ENCODE measurements around the gene PGM2L1. TPM values are rescaled to one million over a fixed set of nuclear protein-coding genes. Genes with fewer than 3 reads are reported as not detected.

PGM2L1 gene
- 3.9 TPM for polyA plus RNA-seq (2012; ENCODE audit: insufficient read length, low read depth)

- peak; percentile 10; the same call in 1 of the 2 replicates for TF ChIP-seq SIN3A (IDR thresholded peaks at IDR 0.05; ENCODE audit: borderline replicate concordance, insufficient read depth, low read length)
- TF ChIP-seq, protein P1, sequence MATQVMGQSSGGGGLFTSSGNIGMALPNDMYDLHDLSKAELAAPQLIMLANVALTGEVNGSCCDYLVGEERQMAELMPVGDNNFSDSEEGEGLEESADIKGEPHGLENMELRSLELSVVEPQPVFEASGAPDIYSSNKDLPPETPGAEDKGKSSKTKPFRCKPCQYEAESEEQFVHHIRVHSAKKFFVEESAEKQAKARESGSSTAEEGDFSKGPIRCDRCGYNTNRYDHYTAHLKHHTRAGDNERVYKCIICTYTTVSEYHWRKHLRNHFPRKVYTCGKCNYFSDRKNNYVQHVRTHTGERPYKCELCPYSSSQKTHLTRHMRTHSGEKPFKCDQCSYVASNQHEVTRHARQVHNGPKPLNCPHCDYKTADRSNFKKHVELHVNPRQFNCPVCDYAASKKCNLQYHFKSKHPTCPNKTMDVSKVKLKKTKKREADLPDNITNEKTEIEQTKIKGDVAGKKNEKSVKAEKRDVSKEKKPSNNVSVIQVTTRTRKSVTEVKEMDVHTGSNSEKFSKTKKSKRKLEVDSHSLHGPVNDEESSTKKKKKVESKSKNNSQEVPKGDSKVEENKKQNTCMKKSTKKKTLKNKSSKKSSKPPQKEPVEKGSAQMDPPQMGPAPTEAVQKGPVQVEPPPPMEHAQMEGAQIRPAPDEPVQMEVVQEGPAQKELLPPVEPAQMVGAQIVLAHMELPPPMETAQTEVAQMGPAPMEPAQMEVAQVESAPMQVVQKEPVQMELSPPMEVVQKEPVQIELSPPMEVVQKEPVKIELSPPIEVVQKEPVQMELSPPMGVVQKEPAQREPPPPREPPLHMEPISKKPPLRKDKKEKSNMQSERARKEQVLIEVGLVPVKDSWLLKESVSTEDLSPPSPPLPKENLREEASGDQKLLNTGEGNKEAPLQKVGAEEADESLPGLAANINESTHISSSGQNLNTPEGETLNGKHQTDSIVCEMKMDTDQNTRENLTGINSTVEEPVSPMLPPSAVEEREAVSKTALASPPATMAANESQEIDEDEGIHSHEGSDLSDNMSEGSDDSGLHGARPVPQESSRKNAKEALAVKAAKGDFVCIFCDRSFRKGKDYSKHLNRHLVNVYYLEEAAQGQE (IDR thresholded peaks at IDR 0.05; ENCODE audit: insufficient read depth in 1 of 2, low read depth in 2 of 2, low read length in 2 of 2) = no peak
- TF ChIP-seq TAF1 (IDR thresholded peaks at IDR 0.05; ENCODE audit: borderline replicate concordance, insufficient read depth, low read length) = no peak; the same call in 1 of the 2 replicates
- peak; percentile 57 for TF ChIP-seq FOXP2 (optimal IDR thresholded peaks at IDR 0.05; ENCODE audit: borderline replicate concordance, extremely low read depth, extremely low read length, insufficient read depth)
- peak; percentile 88 for TF ChIP-seq POLR2AphosphoS5 (IDR thresholded peaks at IDR 0.05; ENCODE audit: low read depth, low read length)
Measured at GRCh38 chr11:74398244-74399159, at the start of gene PGM2L1. TSS of gene PGM2L1 (minus strand) at chr11:74398433. CDS start at chr11:74398161, 272 bp downstream.

- TF ChIP-seq FOXP2 (optimal IDR thresholded peaks at IDR 0.05; ENCODE audit: borderline replicate concordance, extremely low read depth, extremely low read length, insufficient read depth) = no peak
- no peak for TF ChIP-seq SIN3A (IDR thresholded peaks at IDR 0.05; ENCODE audit: borderline replicate concordance, insufficient read depth, low read length)
- TF ChIP-seq, protein P1 (IDR thresholded peaks at IDR 0.05; ENCODE audit: insufficient read depth in 1 of 2, low read depth in 2 of 2, low read length in 2 of 2) = no peak
- no peak for TF ChIP-seq POLR2AphosphoS5 (IDR thresholded peaks at IDR 0.05; ENCODE audit: low read depth, low read length)
- no peak for TF ChIP-seq TAF1 (IDR thresholded peaks at IDR 0.05; ENCODE audit: borderline replicate concordance, insufficient read depth, low read length)
Measured at GRCh38 chr11:74447720-74448119, 49.5 kb upstream of the PGM2L1 start.

DNA sequence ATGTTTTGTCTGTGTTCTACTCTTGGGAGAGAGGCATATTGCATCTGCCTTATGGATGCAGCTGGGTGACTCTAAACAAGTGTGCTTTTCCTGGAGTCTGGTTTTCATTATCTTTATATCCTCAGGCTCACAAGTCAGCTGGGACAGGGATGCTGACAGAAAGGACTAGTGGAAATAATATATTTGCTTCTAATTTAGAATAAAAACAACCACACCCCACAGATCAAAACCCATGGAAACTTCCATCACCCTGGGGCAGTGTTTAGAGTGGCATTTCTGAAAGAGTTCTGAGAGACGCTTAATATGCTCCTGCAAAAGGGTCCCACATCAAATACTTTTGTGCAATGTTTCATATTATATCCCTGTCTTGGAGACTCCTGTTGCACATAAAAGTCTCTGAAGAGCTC, 48.3 kb upstream of the PGM2L1 start:
- TF ChIP-seq, protein P1 (IDR thresholded peaks at IDR 0.05; ENCODE audit: insufficient read depth in 1 of 2, low read depth in 2 of 2, low read length in 2 of 2) = no peak
- TF ChIP-seq POLR2AphosphoS5 (IDR thresholded peaks at IDR 0.05; ENCODE audit: low read depth, low read length) (no peak), TAF1 (IDR thresholded peaks at IDR 0.05; ENCODE audit: borderline replicate concordance, insufficient read depth, low read length) (no peak), FOXP2 (optimal IDR thresholded peaks at IDR 0.05; ENCODE audit: borderline replicate concordance, extremely low read depth, extremely low read length, insufficient read depth) (no peak), SIN3A (IDR thresholded peaks at IDR 0.05; ENCODE audit: borderline replicate concordance, insufficient read depth, low read length) (no peak)

DNA sequence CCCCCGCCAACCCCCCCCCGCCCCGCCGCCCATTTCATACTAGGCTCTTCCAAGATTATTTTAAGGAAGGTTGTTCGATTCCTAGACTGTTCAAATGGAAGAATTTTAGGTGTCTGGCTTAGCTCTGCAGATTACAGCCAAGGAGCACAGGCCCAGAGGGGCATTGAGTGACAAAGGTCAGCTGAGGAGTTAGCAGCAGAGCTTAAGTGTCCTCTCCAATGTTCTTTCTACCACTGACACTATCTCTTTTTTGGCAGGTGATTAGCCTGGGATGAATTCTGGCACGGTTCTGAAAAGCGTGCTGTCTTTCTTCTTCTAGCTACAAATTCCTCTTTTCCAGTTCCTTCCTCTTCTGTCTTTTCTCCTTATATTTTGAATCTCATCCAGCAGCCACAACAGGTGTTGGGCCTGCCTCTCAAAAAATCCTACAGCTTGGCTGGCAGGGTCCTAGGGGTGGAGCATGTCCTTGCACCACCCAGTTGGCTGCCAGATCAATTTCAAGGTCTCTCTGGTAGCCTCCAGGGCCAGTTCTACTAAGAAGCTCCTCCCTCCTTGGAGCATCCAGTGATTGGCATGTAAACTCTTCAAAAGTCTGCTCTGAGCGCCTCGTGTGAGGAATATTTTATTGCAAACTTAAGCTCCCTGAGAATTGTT, 46.1 kb upstream of the PGM2L1 start:
- TF ChIP-seq SIN3A (IDR thresholded peaks at IDR 0.05; ENCODE audit: borderline replicate concordance, insufficient read depth, low read length) = no peak
- TF ChIP-seq, protein P1 (IDR thresholded peaks at IDR 0.05; ENCODE audit: insufficient read depth in 1 of 2, low read depth in 2 of 2, low read length in 2 of 2) = no peak
- TF ChIP-seq POLR2AphosphoS5 (IDR thresholded peaks at IDR 0.05; ENCODE audit: low read depth, low read length) = no peak
- TF ChIP-seq FOXP2 (optimal IDR thresholded peaks at IDR 0.05; ENCODE audit: borderline replicate concordance, extremely low read depth, extremely low read length, insufficient read depth) = no peak
- TF ChIP-seq TAF1 (IDR thresholded peaks at IDR 0.05; ENCODE audit: borderline replicate concordance, insufficient read depth, low read length) = no peak
